Dermis microvascular lymphatic vessel endothelial cell (primary cell): Measurements from ENCODE around the gene CDSN. TPM values are rescaled to one million over a fixed set of nuclear protein-coding genes. Genes with fewer than 3 reads are reported as not detected.
A peak's percentile ranks its signal among the peaks of the same experiment; 100 is the strongest.

Source experiments
- DNase-seq, 2 donors: peaks; one replicate each; pipeline versions ENCODE4 v3.0.0 to v3.0.0-alpha.2; 2010; ENCODE audit warnings: low read depth in 2 of 2
- total RNA-seq: library from RNA; depleted of rRNA; stranded (reverse); fragments of >200 nt; gene quantifications from 2 replicates; pipeline ENCODE4 v1.2.1, GENCODE V29; 2014

Gene CDSN
- total RNA-seq, 1 donor from 2014 or later, result under 0.01 TPM

DNA sequence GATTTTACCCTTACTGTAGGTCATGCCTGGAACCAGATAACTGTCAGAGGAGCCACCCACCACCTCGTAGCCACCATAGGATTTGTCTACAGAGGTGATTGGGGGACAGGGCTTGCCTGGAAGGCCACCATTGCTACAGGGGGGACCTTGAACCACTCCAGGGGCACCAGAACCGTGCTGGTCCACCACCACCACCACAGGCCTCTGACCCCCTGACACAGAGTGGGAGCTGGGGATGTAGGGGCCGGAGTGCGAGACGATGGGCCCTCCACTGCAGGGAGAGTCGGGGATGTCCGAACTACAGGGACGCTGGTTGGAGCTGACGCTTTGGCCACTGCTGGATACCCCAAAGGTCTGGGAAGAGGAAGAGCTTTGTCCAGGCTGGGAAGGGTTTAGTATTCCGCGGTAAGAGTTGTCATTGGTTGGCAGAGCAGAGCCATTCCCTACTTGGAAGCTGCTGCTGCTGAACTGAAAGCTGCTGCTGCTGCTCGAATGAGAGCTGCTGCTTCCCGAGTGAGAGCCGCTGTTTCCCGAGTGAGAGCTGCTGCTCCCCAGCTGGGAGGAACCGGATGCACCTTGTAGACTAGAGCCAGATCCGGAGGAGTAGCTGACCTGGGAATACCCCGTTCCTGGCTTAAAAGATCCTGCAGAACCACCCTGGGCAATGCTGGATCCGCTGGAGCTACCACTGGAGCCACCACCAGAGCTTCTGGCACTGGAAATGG is 3.4 kb downstream of the CDSN start:
- peak in 1 of 2 donors; percentile 74 for DNase-seq

DNA sequence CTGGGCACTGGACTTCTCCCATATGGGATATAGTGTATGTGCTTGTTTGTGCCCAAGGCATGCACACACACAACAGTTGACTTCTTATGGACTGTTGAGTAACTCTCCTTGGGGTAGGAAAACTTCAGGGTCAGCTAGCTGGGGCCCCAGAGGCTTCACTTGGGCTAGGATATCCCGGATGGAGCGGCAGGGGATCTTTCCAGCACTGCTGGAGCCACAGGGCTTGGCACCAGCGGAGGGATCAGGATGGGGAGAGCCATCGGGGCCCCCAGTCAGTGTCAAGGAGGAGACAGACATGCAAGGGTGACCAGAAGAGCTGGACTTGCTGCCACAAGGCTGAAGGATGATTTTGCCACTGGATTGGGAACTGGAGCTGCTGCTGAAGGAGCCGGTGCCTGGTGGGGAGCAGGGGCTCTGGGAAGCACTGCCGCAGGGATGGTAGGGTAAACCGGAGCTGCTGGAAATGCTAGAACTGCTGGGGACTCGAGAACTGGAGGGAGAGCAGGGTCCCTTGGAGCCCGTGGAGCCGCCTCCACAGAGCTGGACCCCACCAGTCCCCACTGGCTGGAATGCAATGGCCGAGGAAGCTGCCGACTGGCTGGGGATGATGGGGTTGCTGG is 4.2 kb downstream of the CDSN start:
- DNase-seq, result no peak

DNA sequence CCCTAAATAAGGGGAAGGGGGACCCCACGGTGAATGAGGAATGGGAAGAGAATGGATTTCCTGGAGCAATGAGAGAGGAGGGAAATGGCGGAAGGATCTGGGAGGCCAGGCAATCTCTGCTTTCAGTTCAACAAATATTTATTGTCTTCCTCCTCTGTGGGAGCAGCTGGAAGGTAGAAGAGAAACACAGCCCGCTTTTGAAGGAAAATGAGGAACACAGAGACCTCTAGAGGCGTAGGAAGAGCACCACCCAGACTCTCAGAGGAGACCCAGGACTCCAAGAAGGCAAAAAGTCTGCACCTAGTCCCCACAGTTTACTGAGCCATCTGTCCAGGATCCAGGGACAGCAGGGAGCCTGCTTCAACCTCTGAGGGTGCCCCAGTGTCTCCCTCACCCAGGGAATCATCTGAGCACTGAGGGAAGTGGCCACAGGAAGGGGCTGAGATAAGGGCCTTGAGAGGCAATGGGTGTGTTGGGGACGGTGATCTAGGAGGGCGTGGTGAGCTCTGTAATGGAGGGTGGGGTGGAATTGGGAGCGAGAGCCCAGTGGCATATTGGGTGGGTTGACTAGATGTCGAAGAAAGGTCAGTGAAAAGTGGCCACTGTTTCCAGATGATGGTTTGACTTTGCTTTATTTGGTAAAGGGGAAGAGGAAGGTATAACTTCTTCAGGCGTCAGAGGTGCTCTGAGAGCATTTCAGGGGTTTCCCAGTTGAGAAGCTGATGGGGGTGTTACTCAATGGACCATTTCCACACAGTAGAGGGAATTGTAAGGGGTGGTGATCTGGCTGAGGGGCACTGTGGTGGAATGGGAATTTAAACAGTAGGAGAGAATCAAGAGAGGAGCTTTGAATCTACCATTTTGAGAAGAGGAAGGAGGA is 5.0 kb downstream of the CDSN start:
- DNase-seq, result peak in 1 of 2 donors; percentile 48

DNA sequence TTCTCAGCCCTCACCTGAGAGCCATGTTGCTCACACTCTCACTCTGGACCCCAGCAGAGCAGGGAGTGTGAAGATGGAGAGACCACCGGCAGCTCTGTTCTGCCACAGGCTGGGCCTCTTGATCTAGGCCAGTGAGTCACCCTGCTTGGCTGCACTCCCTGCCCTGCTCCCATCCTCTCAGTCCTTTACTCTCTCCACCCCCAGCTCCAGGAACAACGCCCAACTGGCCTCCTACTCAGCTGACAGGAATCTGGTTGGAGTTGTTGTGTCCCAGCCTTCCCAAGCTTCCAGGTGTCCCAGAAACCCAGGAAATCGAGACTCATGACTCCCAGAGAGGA is 5.7 kb downstream of the CDSN start, which contains the start of gene PSORS1C1:
Gene PSORS1C1 (plus strand): TSS at position 260 of the 338 bp plus-strand sequence. CDS start 14,833 bp downstream, outside the sequence.
- peak in 1 of 2 donors; percentile 86 for DNase-seq

DNA sequence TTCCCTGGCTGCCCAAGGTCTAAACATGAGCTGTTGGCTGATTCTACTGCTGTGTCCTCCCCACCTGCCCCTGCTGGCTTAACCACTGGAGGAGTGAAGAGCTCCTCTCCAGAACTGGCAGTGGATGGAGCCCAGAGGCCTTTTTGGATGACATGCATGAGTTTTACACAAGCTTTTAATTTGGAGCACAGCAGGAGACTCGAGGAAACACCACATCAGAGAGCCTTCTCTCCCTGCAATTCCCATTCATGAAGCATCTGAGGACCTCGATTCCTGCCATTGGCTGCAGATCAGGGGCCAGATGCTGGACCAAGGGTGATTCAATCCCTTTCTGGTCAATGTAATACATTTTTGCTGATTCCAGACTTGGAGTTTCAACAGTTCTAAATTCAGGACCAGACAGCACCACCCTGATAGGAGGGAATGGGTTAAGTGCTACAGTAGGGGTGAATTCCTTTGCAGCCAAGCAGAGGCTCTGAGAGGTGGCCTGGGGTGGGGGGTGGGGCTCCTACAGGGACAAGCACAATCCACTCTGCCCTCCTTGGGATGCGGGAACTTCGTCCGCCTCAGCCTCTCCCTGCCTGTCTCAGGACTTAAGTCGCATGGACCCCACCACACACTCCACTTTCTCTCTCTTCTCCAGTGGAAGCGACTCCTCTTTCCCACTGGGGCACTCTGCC is 6.2 kb downstream of the CDSN start:
- no peak for DNase-seq

DNA sequence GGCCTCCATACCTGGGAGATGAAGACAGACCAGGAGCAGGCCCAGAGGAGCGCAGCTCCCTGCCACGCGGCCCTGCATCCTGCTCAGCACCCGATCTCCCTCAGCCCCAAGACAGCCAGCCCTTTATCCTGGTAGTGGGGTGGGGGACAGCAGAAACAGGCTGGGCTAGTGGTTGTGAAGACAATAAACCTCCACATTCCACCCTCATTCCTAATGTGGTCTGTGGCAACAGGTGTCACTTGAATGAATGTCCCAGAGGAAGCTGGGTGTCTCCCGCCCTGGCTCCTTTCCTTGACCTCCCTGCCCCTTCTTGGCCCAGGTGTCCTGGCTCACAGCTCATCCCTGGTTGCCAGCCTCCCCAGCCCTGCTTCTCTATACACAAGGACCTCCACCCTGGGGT is 7.8 kb downstream of the CDSN start, which contains the start of gene C6orf15:
Gene C6orf15 (minus strand): TSS at position 98 of the 400 bp plus-strand sequence. CDS start 20 bp downstream, at position 78.
- DNase-seq, result no peak

DNA sequence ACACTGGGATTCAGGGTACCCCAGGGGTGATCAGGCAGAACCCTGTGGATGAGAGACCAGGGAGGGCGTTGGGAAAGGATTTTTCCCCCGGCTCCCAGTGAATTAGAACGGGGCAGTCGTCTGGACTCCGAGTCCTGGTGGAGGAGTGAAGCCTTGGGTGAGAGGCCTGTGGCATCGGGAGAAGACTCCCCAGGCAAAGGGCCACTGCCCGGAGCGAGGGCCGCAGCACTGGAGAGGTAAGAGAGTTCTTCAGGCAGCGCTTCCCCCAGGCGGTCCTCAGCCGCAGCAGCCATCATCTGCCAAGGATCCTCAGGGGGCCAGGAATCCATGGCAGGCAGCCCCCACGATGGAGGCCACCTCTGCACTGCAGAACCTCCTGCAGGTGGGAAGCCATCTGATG is 8.5 kb downstream of the CDSN start:
- DNase-seq, result no peak

DNA sequence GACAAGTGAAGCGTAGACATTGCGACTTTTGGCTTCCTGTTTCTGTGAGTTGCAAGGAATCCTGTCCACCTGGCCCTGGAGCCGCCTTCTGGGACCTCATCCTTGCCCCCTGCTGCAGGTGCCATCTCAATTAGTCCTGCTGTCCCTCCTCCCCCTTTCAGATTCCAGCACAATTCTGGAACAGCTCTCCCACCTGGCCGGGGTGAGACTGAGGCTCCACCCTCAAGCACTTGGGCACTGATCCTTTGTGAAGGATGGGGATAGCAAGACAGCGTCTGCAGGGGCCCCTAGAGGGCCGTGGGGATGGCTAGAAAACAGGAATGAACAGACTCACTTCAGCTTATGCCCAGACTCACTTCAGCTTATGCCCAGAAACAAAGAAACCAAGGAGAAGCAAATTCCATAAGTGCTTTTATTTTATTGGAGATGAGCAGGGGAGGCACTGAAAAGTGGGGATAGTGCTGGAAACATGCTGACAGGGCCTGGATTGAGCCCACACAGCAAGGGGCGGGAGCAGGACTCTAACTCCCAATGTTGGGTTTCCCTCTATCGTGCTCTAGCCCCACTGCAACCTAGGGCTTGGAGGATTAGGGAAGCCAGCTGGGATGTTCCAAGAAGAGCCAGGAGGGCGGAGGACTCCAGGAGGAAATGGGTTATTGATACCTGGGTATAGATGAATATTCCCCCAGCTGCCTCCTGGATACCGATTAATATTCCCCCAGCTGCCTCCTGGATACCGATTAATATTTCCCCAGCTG is 9.2 kb downstream of the CDSN start:
- DNase-seq, result no peak

DNA sequence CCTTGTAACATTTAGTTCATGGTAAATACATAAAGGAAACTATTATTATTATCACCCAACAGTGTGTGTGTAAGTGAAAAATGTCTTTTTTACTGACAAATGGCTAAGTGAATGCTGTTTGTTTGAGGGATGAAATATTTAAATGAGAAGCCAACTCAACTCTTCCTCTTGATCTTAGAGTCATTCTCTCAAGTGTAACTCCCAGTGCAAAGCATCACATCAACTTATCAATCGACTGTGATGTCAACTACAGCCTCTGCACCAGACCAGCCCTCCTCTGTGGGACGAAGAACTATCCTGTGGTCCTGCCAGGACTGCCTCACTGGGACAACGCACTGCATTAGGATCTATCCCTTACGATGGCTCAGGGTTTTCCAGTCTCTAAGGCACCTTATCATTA is 13.2 kb downstream of the CDSN start:
- no peak for DNase-seq

DNA sequence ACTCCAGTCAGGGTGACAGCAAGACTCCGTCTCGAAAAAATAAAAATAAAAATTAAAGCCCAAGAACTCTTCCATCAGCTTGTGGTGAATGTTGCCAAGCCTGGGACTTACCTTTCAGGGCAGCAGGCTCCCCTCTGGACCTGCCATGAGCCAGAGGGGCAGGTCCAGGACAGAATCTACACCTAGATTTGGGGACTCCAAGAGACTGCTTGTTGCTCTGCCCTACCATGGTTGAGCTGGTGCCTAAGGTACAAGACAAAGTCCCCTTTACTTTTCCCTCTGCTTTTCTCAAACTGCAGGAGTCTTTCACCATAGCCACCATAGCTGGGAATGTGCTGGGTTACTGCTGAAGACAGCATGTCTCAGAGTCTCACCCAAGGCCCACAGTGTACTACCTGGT is 17.1 kb downstream of the CDSN start:
- DNase-seq, result no peak

DNA sequence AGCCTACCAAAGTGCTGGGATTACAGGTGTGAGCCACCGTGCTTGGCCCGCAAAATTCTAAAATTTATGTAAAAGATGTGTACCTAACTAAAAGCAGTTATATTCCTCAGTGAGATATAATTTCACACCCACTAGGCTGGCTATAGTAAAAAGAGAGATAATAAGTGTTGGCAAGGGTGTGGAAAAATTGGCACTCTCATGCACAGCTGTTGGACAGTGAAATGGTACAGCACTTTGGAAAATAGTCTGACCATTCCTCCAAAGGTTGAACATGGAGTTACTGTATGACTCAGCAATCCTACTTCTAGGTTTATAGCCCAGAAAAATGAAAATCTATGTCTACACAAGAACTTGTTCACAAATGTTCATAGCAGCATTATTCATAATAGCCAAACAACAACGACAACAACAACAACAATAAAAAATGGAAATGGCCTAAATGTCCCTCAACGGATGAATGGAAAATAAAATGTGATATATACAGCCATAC is 21.8 kb downstream of the CDSN start:
- DNase-seq, result no peak

DNA sequence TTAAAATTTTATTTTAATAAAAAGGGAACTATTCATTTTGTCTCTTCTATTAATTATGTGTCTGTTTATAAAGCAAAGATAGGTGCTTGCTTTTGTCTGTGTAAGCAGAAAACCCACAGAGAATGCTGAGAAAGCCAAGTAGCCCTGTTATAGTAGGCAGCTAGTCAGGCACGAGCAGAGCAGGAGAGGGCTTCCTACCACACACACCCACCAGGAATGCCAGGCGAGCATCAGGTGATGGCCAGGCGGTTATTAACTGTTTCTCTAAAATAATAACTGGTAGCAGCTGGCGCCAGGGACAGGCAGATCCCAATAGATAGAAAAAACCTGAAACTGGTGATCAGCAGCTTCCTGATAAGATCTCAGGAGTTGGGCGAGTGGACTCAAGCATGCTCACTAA is 23.6 kb downstream of the CDSN start:
- no peak for DNase-seq

DNA sequence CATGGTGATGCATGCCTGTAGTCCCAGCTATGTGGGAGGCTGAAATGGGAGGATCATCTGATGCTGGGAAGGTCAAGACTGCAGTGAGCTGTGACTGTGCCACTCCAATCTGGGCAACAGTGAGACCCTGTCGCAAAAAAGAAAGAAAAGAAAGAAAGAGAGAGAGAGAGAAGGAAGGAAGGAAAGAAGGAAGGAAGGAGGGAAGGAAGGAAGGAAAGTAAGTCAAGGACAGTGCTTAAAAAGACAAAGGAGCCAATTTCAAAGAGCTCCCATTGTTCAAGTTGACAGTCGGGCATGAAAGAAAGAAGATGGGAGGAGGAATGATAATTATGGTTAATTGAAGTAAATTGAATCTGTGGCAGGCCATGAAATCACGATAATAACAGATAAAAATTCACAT is 24.0 kb downstream of the CDSN start:
- DNase-seq, result no peak

DNA sequence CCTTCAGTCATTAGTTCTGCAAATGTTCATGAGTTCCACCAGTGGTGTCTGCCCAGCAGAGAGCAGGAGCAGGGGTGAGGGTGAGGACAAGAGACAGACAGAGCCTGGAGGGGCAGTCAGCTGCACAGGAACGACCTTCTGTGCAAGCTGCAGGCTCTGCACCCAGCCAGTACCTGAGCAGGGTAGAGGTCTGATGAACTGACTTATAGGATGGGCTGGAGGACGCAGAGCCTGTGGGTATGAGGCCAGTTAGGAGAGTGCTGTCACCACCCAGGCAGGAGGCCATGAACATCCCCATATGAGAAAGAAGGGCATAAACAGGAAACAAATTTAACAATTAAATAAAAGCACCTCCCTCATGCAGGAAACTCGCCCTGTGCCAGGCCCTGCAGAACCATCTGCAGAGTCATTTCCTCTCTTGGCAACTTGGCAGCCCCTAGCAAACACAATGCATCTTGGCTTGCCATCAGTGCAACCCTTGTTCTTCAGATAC is 25.8 kb downstream of the CDSN start:
- DNase-seq, result peak; percentile 60 to 86

DNA sequence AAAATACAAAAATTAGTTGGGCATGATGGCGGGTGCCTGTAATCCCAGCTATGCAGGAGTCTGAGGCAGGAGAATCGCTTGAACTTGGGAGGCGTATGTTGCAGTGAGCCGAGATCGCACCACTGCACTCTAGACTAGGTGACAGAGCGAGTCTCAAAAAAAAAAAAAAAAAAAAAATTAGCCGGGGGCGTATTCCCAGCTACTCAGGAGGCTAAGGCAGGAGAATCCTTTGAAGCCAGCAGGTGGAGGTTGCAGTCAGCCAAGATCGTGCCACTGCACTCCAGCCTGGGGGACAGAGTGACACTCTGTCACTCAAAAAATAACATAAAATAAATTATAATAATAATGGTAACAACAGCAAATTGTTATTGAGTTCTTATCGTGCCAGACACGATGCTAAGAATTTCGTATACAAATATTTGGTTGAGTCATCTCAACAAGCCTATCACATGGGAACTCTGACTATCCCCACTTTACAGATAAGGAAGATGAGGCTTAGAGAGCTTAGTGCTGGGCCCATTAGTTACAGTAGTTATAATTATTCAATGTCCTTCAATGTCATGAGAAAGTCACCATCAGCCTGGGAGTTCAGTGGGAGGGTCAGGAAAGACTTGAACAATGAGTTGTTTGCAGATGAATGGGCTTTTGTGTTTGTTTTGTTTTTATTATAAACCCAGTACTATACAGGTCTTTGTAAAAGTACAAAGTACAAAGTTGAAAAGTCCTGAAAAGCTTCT is 27.3 kb downstream of the CDSN start:
- peak in 1 of 2 donors; percentile 77 for DNase-seq

DNA sequence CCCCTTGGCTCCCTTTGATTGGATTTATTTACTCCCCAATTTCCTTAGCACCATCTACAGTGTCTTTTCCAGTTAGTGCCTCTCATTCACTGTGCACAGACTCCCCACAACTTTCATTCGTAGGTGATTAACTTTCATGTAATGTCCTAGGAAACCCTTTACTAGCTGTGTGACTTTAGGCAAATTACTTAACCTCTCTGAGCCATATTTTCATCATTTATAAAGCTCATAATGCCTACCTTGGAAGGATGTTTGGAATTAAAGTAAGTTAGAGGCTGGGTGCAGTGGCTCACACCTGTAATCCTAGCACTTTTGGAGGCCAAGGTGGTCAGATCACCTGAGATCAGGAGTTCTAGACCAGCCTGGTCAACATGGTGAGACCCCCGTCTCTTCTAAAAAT is 28.0 kb downstream of the CDSN start:
- DNase-seq, result no peak

DNA sequence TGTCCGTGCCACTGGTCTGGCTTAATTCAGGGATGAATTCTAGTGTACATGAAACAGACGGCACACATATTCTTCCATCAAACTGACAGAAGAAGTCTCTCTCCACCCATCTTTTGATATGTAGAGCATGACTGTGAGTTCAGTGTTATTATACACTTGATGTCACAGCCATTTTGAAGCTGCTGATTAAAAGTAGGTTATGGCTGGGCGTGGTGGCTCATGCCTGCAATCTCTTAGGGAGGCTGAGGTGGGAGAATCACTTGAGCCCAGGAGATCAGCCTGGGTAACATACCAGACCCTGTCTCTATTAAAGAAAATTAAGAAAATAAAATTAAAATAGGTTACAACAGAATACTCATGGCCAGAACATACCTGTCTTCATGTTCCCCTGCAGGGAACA is 28.6 kb downstream of the CDSN start:
- DNase-seq, result no peak

DNA sequence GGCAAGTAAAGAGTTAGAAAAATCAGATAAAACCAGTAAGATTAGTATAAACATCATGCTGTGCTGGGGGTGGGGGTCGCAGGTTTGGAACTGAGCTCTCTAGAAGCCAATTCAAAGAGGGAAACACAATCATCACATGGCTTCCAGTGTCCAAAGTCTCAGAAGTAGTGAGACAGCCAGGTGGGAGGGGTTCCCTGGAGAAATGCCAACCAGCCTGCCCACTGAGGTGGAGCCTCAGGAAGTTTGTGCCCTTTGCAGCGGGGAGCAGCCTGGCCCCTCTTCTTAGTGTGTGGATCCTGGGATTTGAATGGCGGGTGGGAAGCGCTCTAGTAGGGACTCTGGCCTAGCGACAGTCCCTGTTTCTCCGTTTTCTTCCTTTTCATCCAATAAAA is 29.3 kb downstream of the CDSN start:
- DNase-seq, result no peak

DNA sequence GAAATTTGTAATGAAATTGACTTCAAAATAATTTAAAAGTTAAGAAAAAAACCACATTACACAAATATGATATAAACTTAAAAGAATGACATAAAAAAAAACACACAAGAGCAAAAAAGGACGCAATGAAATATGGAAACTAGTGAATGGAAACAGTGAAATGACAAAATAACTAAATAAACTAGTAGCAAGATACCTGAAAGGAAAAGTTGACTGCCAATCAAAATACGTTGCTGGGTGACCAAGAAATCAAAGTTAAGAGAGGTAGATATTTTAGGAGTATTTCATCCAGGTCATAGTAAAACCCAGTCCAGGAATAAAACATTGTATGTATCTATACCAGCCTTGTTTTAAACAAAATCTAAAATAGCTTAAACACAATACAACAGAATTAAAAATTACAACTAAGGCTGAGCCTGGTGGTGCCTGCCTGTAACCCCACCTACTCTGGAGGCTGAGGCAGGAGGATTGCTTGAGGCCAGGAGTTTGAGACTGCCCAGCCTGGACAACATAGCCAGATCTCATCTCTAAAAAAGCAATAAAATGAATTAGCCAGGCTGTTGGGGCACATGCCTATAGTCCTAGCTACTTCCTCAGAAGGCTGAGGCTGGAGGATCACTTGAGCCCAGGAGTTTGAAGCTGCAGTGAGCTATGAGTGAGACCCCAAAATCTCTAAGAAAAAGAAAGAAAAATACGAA is 29.8 kb downstream of the CDSN start:
- DNase-seq, result no peak
